Measurements from ENCODE around the gene PANK4. TPM values are rescaled to one million over a fixed set of nuclear protein-coding genes. Genes with fewer than 3 reads are reported as not detected.

Gene PANK4
- total RNA-seq, 6 donors from 2014 or later = 20.7 to 123 (median 36.9) TPM

- Histone ChIP-seq H3K9me3 (no peaks in the 10 kb centered on the region), H3K4me1 (peaks cover 22 to 26% (median 23%) of the 10 kb centered on the region in 4 donors), H3K27ac (no peak overlapping the region), H3K4me3 (no peak overlapping the region), H3K27me3 (no peaks in the 10 kb centered on the region), H3K36me3 (peaks cover 42 to 66% (median 64%) of the 10 kb centered on the region in 4 donors)
- 94 to 100% methylated on average over 1 to 18 of the region's 20 CpGs for WGBS, 2 donors
- TF ChIP-seq POLR2A (IDR thresholded peaks at IDR 0.05) (no peak), POLR2AphosphoS5 (IDR thresholded peaks at IDR 0.05) (no peak), EP300 (IDR thresholded peaks at IDR 0.05) (no peak), CTCF (IDR thresholded peaks at IDR 0.05) (no peak)
- ATAC-seq (ENCODE audit: low FRiP score in 2 of 2) (no peak), DNase-seq (peak in 1 of 2 donors; percentile 68)
Observed at GRCh38 chr1:2520206-2520605, 6.2 kb downstream of the PANK4 start.

GRCh38 chr1:2519729-2520128 is 6.7 kb downstream of the PANK4 start:
- DNase-seq (peak in 1 of 2 donors; percentile 83), ATAC-seq (ENCODE audit: low FRiP score in 2 of 2) (no peak)
- 92 to 99% methylated on average over 15 to 19 of the region's 30 CpGs for WGBS, 2 donors
- Histone ChIP-seq H3K9me3 (no peaks in the 10 kb centered on the region), H3K27ac (no peak overlapping the region), H3K4me1 (peaks cover 17 to 21% (median 18%) of the 10 kb centered on the region in 4 donors), H3K27me3 (no peaks in the 10 kb centered on the region), H3K36me3 (peaks cover 42 to 71% (median 69%) of the 10 kb centered on the region in 4 donors), H3K4me3 (no peak overlapping the region)
- TF ChIP-seq POLR2A (IDR thresholded peaks at IDR 0.05) = no peak
- TF ChIP-seq EP300 (IDR thresholded peaks at IDR 0.05) = no peak
- TF ChIP-seq POLR2AphosphoS5 (IDR thresholded peaks at IDR 0.05) = no peak
- no peak for TF ChIP-seq CTCF (IDR thresholded peaks at IDR 0.05)

- whole genome bisulfite sequencing, 2 donors = 91 to 94% methylated on average over 25 of the region's 25 CpGs
- H3K27me3 ChIP-seq = no peaks in the 10 kb centered on the region
- peaks cover 11 to 16% (median 13%) of the 10 kb centered on the region in 4 donors for H3K4me1 ChIP-seq
- peaks cover 42 to 76% (median 74%) of the 10 kb centered on the region in 4 donors for H3K36me3 ChIP-seq
- no peak overlapping the region for H3K4me3 ChIP-seq
- peak in 1 of 2 donors; percentile 48 for DNase-seq
- TF ChIP-seq CTCF (IDR thresholded peaks at IDR 0.05) (no peak), POLR2AphosphoS5 (IDR thresholded peaks at IDR 0.05) (no peak), POLR2A (IDR thresholded peaks at IDR 0.05) (no peak), EP300 (IDR thresholded peaks at IDR 0.05) (no peak)
- no peak for ATAC-seq (ENCODE audit: low FRiP score in 2 of 2)
- no peaks in the 10 kb centered on the region for H3K9me3 ChIP-seq
- H3K27ac ChIP-seq = no peak overlapping the region
Observed at GRCh38 chr1:2519029-2519685, 7.2 kb downstream of the PANK4 start.

GRCh38 chr1:2518528-2518927 is 7.9 kb downstream of the PANK4 start:
- peak in 1 of 2 donors; percentile 71 for DNase-seq
- H3K27ac ChIP-seq = no peak overlapping the region

More at GRCh38 chr1:2518528-2518927, 7.9 kb downstream of the PANK4 start:
- TF ChIP-seq POLR2AphosphoS5 (IDR thresholded peaks at IDR 0.05) (no peak), POLR2A (IDR thresholded peaks at IDR 0.05) (no peak), CTCF (IDR thresholded peaks at IDR 0.05) (no peak), EP300 (IDR thresholded peaks at IDR 0.05) (no peak)
- 97% methylated on average over 21 to 26 of the region's 26 CpGs for WGBS, 2 donors
- no peaks in the 10 kb centered on the region for H3K9me3 ChIP-seq
- H3K36me3 ChIP-seq = peaks cover 49 to 83% (median 80%) of the 10 kb centered on the region in 4 donors
- ATAC-seq (ENCODE audit: low FRiP score in 2 of 2) = no peak
- no peaks in the 10 kb centered on the region for H3K27me3 ChIP-seq
- no peak overlapping the region for H3K4me3 ChIP-seq
- H3K4me1 ChIP-seq = peaks cover 5 to 9% (median 6%) of the 10 kb centered on the region in 4 donors
